NT2/D1 (cell line): ENCODE data around the gene ZNF831.

ENCODE experiments used
- SUZ12 ChIP-seq: IDR thresholded peaks from 2 replicates; pipeline ENCODE4 v1.6.1; 2011; ENCODE audit not compliant: insufficient read length, insufficient read depth; ENCODE audit errors: extremely low read depth
- YY1 ChIP-seq: IDR thresholded peaks from 2 replicates; pipeline ENCODE4 v1.6.1; 2011; ENCODE audit not compliant: insufficient read length, insufficient read depth
- ZNF274 ChIP-seq: IDR thresholded peaks from 2 replicates; pipeline ENCODE4 v1.6.1; 2011; ENCODE audit warnings: mild to moderate bottlenecking, low read depth, low read length

DNA sequence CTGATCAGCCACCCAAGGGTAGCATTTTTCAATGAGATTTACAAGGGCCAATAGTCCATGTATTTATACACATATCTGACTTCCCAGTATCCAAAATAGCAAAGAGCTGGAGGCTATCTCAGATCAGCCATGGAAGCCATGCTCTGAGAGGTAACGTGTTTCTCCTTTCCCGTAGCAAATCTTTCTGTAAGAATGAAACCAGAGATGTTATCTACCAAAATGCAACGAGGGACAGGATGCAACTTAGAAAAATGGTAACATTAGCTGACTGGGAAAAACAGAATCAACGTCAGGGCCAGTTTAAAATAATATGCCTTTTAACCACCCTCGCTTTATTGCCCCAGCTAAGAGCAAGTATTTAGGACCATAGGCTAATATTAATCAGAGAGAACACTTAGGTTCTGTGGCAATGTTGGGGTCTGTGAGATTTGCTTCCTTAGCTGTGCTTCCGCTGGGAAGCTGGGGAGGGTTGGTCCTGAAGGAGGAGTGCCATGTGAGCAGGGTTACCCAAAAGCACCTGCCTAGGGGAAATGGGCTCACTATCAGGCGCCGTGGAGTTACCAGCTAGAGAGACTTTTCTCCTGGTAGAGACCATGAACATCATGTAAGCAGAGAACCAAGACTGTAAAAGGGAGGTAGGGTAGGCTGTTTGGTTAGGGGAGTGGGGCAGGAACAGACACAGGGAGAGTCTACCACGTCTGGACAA lies 1.2 kb downstream of the ZNF831 start:
- TF ChIP-seq ZNF274: no peak
- no peak for TF ChIP-seq YY1
- no peak for TF ChIP-seq SUZ12
